WI38 (cell line): ENCODE data around the gene FAM168A.

Source experiments
- H3K4me3 ChIP-seq: 2 replicates; pipeline ENCODE4 v1.5.1; 2011; ENCODE audit warnings: low read depth, mild to moderate bottlenecking, control low read depth, low read length
- CTCF ChIP-seq: IDR thresholded peaks from 2 replicates; pipeline ENCODE4 v1.5.1; 2012; ENCODE audit warnings: low read depth, mild to moderate bottlenecking, control low read depth, low read length

The FAM168A gene

DNA sequence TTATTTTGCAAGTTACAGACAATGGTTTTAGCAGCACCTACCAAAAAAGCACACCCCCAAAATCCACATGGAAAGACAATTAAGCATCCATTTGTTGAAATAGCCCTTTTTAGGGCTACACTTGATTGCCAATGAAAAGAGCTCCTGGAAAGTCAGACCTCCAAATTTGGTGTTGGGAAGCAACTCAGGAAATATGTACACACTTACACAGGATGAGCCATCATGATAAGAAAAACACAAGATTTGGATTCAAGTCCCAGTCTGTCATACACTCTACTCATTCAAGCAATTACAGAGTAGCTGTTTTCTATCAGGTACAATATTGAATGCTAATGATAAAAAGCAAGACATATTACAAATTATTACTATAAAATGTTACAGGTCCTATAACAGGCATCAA lies 31.5 kb downstream of the FAM168A start:
- H3K4me3 ChIP-seq: no peak overlapping the region
- no peak for TF ChIP-seq CTCF

- no peak for TF ChIP-seq CTCF
These were observed 32.1 kb downstream of the FAM168A start for GRCh38 chr11:73565804-73566203.

GRCh38 chr11:73564903-73565302 lies 33.0 kb downstream of the FAM168A start:
- TF ChIP-seq CTCF: no peak
- H3K4me3 ChIP-seq: no peak overlapping the region

More at GRCh38 chr11:73565804-73566203, 32.1 kb downstream of the FAM168A start:
- no peak overlapping the region for H3K4me3 ChIP-seq

- no peak for TF ChIP-seq CTCF
These were observed 34.2 kb downstream of the FAM168A start for GRCh38 chr11:73563539-73564200.

GRCh38 chr11:73559743-73560142 lies 38.2 kb downstream of the FAM168A start:
- TF ChIP-seq CTCF: no peak
- H3K4me3 ChIP-seq: no peak overlapping the region

More at GRCh38 chr11:73563539-73564200, 34.2 kb downstream of the FAM168A start:
- H3K4me3 ChIP-seq: no peak overlapping the region

- H3K4me3 ChIP-seq: no peak overlapping the region
- TF ChIP-seq CTCF: no peak
These were observed 40.9 kb downstream of the FAM168A start for GRCh38 chr11:73556966-73557365.

GRCh38 chr11:73555615-73556014 lies 42.3 kb downstream of the FAM168A start:
- no peak overlapping the region for H3K4me3 ChIP-seq
- TF ChIP-seq CTCF: no peak
